Naive B cell (primary cell): ENCODE data around the gene PCDHGC4. TPM values are rescaled to one million over a fixed set of nuclear protein-coding genes. Genes with fewer than 3 reads are reported as not detected.

Source experiments
- ATAC-seq, 2 donors: fragments of 150-1000 bp; cut with Tn5 transposase; 2 replicates each; pipeline ENCODE4 v1.10.0; 2021; ENCODE audit warnings: low read depth in 2 of 2, mild to moderate bottlenecking in 2 of 2, moderate library complexity in 2 of 2
- DNase-seq: peaks from one replicate; pipeline ENCODE4 v3.0.0; 2022
- H3K27ac Mint-ChIP-seq, 6 donors: one replicate each; pipeline ENCODE4 v1.8.0; 2020 to 2022; ENCODE audit warnings: mild to moderate bottlenecking in 6 of 6, mixed read lengths in 6 of 6, moderate library complexity in 5 of 6, inconsistent platforms in 2 of 6
- H3K27me3 Mint-ChIP-seq, 3 donors: one replicate each; pipeline ENCODE4 v1.8.0; 2021 to 2022; ENCODE audit warnings: mixed read lengths in 3 of 3, mild to moderate bottlenecking in 1 of 3
- H3K36me3 Mint-ChIP-seq, 2 donors: one replicate each; pipeline ENCODE4 v1.8.0; 2020 to 2022; ENCODE audit warnings: mixed read lengths in 2 of 2, inconsistent platforms in 1 of 2, mild to moderate bottlenecking in 1 of 2
- H3K4me1 Mint-ChIP-seq, 3 donors: one replicate each; pipeline ENCODE4 v1.8.0; 2020 to 2022; ENCODE audit warnings: mixed read lengths in 3 of 3, inconsistent platforms in 1 of 3, mild to moderate bottlenecking in 1 of 3, moderate library complexity in 1 of 3
- H3K4me3 Mint-ChIP-seq, 8 donors: one replicate each; pipeline ENCODE4 v1.8.0; 2020 to 2022; ENCODE audit warnings: mild to moderate bottlenecking in 8 of 8, mixed read lengths in 8 of 8, moderate library complexity in 8 of 8, inconsistent platforms in 2 of 8
- H3K9me3 Mint-ChIP-seq, 7 donors: one replicate each; pipeline ENCODE4 v1.8.0; 2020 to 2022; ENCODE audit warnings: mixed read lengths in 7 of 7, mild to moderate bottlenecking in 5 of 7, inconsistent platforms in 2 of 7, moderate library complexity in 1 of 7
- polyA plus RNA-seq, 6 donors: library from polyadenylated mRNA; unstranded; fragments of 300-500 nt; fragmentation: Illumina TruSeq; gene quantifications; one replicate each; pipeline ENCODE4 v1.2.3, GENCODE V29; 2021; ENCODE audit warnings: low read depth in 6 of 6

The PCDHGC4 gene
- polyA plus RNA-seq, result not detected

GRCh38 chr5:141484641-141485311, at the start of gene PCDHGC4:
TSS of gene PCDHGC4 (plus strand) at chr5:141485030. CDS start at chr5:141485174, 144 bp downstream.
- no peak within 1 kb of the TSS for H3K27ac Mint-ChIP-seq
- DNase-seq (no peak), ATAC-seq (peak; percentile 14)

GRCh38 chr5:141437221-141437620, 47.6 kb upstream of the PCDHGC4 start:
- H3K4me1 Mint-ChIP-seq, result peaks cover 0 to 2% (median 0%) of the 10 kb centered on the region in 3 donors
- no peak for ATAC-seq
- H3K4me3 Mint-ChIP-seq, result no peak overlapping the region
- peaks cover 31 to 61% (median 40%) of the 10 kb centered on the region in 3 donors for H3K27me3 Mint-ChIP-seq
- H3K27ac Mint-ChIP-seq, result no peak overlapping the region
- peaks cover 0 to 27% of the 10 kb centered on the region in 2 donors for H3K36me3 Mint-ChIP-seq
- peaks cover 4 to 33% (median 21%) of the 10 kb centered on the region in 7 donors for H3K9me3 Mint-ChIP-seq
- no peak for DNase-seq

More at GRCh38 chr5:141484641-141485311, at the start of gene PCDHGC4:
- no peaks in the 10 kb centered on the region for H3K36me3 Mint-ChIP-seq
- H3K4me3 Mint-ChIP-seq, result peak within 1 kb of the TSS in 7 of 8 donors; percentile 57 to 85 (median 71)
- H3K27me3 Mint-ChIP-seq, result peaks cover 61 to 96% (median 79%) of the 10 kb centered on the region in 3 donors
- peaks cover 9 to 25% (median 13%) of the 10 kb centered on the region in 3 donors for H3K4me1 Mint-ChIP-seq
- peaks cover 0 to 5% (median 2%) of the 10 kb centered on the region in 7 donors for H3K9me3 Mint-ChIP-seq

DNA sequence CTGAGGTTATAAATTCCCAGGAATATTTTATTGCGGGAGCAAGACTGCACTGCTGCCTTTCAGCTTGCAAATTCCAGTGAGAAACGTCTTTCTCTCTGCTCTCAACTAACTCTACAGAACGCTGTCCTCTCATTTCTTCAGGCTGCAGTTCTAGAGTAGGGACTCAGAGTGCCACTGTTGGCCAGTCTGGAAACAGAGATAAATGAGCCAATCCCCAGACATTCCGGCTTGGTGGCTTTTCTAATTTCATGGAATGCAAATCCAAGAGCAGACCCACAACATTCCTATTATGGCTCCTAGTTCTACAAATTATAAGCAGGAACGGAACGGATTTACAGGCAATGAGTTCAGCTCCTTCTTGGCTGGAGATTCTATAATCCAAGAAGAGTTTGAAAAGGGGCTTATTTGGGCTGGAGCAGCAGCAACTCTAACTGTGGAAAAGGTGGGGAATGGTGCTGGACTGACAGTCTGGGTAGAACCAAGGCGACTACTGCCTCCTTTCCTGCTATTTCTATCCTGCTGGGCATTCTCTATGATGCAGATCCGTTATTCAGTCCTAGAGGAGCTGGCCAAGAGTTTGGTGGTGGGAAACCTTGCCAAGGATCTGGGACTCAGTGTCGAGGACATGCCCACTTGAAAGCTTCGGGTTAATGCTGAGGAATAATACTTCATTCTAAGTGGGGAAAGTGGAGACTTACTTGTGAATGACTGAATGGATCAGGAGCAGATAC, 45.3 kb upstream of the PCDHGC4 start:
- Mint-ChIP-seq H3K4me3 (no peak overlapping the region), H3K27ac (no peak overlapping the region), H3K36me3 (peaks cover 0 to 14% of the 10 kb centered on the region in 2 donors), H3K4me1 (no peaks in the 10 kb centered on the region), H3K27me3 (peaks cover 22 to 48% (median 23%) of the 10 kb centered on the region in 3 donors), H3K9me3 (peaks cover 5 to 20% (median 8%) of the 10 kb centered on the region in 7 donors)
- DNase-seq (no peak), ATAC-seq (no peak)

GRCh38 chr5:141440341-141440740, 44.5 kb upstream of the PCDHGC4 start:
- DNase-seq (no peak), ATAC-seq (no peak)
- H3K4me3 Mint-ChIP-seq, result peak overlapping the region in 1 of 8 donors; percentile 15
- H3K27ac Mint-ChIP-seq, result peak overlapping the region in 1 of 6 donors; percentile 33
- peaks cover 0 to 8% of the 10 kb centered on the region in 2 donors for H3K36me3 Mint-ChIP-seq
- no peaks in the 10 kb centered on the region for H3K4me1 Mint-ChIP-seq
- peaks cover 19 to 54% (median 21%) of the 10 kb centered on the region in 3 donors for H3K27me3 Mint-ChIP-seq
- H3K9me3 Mint-ChIP-seq, result peaks cover 5 to 17% (median 8%) of the 10 kb centered on the region in 7 donors

DNA sequence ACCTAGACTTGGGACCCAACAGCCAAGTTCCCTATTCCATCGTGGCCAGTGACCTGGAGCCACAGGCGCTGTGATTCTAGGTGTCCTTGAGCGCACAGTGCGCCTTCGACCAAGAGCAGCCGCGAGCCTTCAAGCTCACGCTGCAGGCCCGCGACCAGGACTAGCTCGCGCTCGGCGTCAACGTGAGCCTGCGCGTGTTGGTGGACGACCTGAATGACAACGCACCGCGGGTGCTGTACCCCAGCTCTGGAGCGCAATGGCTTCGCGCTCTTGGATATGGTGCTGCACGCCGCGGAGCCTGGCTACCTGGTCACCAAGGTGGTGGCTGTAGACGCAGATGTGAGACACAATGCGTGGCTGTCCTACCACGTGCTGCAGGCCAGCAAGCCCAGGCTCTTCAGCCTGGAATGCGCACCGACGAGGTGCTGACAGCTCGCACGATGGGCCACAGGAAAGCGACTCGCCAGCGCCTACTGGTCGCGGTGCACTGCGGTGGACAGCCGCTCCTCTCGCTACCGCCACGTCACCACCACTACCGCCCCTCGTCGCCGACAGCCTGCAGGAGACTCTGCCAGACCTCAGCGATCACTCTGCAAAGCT, 43.2 kb upstream of the PCDHGC4 start:
- H3K9me3 Mint-ChIP-seq, result peaks cover 5 to 14% (median 8%) of the 10 kb centered on the region in 7 donors
- no peak for ATAC-seq

DNA sequence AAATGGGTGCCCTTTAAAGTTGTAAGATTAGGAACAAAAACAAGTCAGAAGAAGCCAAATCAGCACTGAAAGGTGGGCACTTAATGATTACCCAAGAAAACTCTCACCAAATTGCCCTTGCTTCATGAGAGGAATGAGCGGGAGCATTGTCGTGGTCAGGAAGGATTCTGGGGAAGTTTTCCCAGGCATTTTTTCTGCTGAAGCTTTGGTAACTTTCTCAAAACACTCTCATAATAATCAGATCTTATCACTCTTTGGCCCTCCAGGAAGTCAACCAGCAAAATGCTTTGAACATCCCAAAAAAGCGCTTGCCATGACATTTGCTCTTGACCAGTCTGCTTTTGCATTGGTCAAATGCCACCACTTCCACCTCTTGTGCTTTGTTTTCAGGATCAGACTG, 19.5 kb upstream of the PCDHGC4 start:
- H3K4me1 Mint-ChIP-seq, result no peaks in the 10 kb centered on the region
- H3K27me3 Mint-ChIP-seq, result peaks cover 0 to 20% (median 16%) of the 10 kb centered on the region in 3 donors
- ATAC-seq, result no peak
- no peak for DNase-seq
- H3K9me3 Mint-ChIP-seq, result peaks cover 0 to 17% (median 12%) of the 10 kb centered on the region in 7 donors
- no peaks in the 10 kb centered on the region for H3K36me3 Mint-ChIP-seq
- H3K27ac Mint-ChIP-seq, result no peak overlapping the region
- no peak overlapping the region for H3K4me3 Mint-ChIP-seq

More for the DNA sequence above, 43.2 kb upstream of the PCDHGC4 start:
- Mint-ChIP-seq H3K27me3 (peaks cover 22 to 58% (median 24%) of the 10 kb centered on the region in 3 donors), H3K4me3 (no peak overlapping the region), H3K36me3 (peaks cover 0 to 8% of the 10 kb centered on the region in 2 donors), H3K4me1 (no peaks in the 10 kb centered on the region), H3K27ac (no peak overlapping the region)
- no peak for DNase-seq

DNA sequence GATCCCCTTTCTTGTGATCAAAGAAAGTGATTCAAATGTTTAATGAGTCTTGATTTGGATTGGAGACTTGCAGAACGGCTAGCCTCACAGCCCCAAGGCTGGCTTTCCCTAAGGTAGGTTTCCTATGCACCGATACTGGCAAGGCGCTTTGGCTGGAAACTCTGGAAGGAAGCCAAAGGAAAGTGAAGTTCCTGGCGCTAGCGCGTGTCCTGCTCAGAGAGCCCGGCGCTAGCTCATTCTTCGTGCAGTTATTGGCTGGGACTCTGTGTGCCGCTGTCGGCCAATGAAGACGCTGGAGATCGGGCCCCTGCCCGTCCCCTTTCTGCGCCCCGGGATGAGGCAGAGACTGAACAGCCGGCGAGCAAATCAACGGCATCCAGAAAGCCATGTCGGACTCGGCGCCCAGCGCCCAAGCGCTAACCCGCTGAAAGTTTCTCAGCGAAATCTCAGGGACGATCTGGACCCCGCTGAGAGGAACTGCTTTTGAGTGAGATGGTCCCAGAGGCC, 9.2 kb upstream of the PCDHGC4 start, which contains the start of gene PCDHGC3:
Gene PCDHGC3, plus strand, starts transcription at position 342 of the 507 bp plus-strand sequence. Its CDS starts 151 bp downstream, at position 493.
- peak within 1 kb of the TSS in 4 of 6 donors; percentile 23 to 90 (median 87) for H3K27ac Mint-ChIP-seq
- peaks cover 50 to 78% (median 63%) of the 10 kb centered on the region in 3 donors for H3K27me3 Mint-ChIP-seq

GRCh38 chr5:141476132-141476911, 8.5 kb upstream of the PCDHGC4 start:
- Mint-ChIP-seq H3K27me3 (peaks cover 50 to 84% (median 68%) of the 10 kb centered on the region in 3 donors), H3K4me1 (peaks cover 15 to 26% (median 24%) of the 10 kb centered on the region in 3 donors), H3K36me3 (no peaks in the 10 kb centered on the region), H3K9me3 (peaks cover 0 to 8% (median 0%) of the 10 kb centered on the region in 7 donors), H3K27ac (peak overlapping the region in 4 of 6 donors; percentile 23 to 90 (median 87)), H3K4me3 (peak overlapping the region; percentile 86 to 95 (median 90))
- no peak for DNase-seq
- ATAC-seq, result peak in 1 of 2 donors; percentile 23

More for the DNA sequence above, 9.2 kb upstream of the PCDHGC4 start, which contains the start of gene PCDHGC3:
- DNase-seq (no peak), ATAC-seq (peak; percentile 68 to 87)
- Mint-ChIP-seq H3K4me1 (peaks cover 15 to 26% (median 24%) of the 10 kb centered on the region in 3 donors), H3K9me3 (peaks cover 0 to 6% (median 0%) of the 10 kb centered on the region in 7 donors), H3K4me3 (peak within 1 kb of the TSS; percentile 86 to 95 (median 90)), H3K36me3 (no peaks in the 10 kb centered on the region)

GRCh38 chr5:141477044-141477575, 7.7 kb upstream of the PCDHGC4 start:
- peaks cover 15 to 26% (median 24%) of the 10 kb centered on the region in 3 donors for H3K4me1 Mint-ChIP-seq
- H3K27ac Mint-ChIP-seq, result no peak overlapping the region
- H3K4me3 Mint-ChIP-seq, result peak overlapping the region in 7 of 8 donors; percentile 4 to 95 (median 91)
- H3K27me3 Mint-ChIP-seq, result peaks cover 51 to 88% (median 69%) of the 10 kb centered on the region in 3 donors
- no peak for ATAC-seq
- no peak for DNase-seq
- H3K9me3 Mint-ChIP-seq, result peaks cover 0 to 8% (median 0%) of the 10 kb centered on the region in 7 donors
- H3K36me3 Mint-ChIP-seq, result no peaks in the 10 kb centered on the region

GRCh38 chr5:141477815-141478214, 7.0 kb upstream of the PCDHGC4 start:
- Mint-ChIP-seq H3K4me1 (peaks cover 15 to 26% (median 24%) of the 10 kb centered on the region in 3 donors), H3K27me3 (peaks cover 57 to 91% (median 76%) of the 10 kb centered on the region in 3 donors), H3K27ac (peak overlapping the region in 1 of 6 donors; percentile 68), H3K4me3 (peak overlapping the region in 3 of 8 donors; percentile 31 to 94 (median 59)), H3K36me3 (no peaks in the 10 kb centered on the region), H3K9me3 (peaks cover 0 to 8% (median 0%) of the 10 kb centered on the region in 7 donors)
- ATAC-seq (no peak), DNase-seq (no peak)

GRCh38 chr5:141478321-141478945, 6.4 kb upstream of the PCDHGC4 start:
- DNase-seq (no peak), ATAC-seq (no peak)
- Mint-ChIP-seq H3K4me3 (peak overlapping the region in 2 of 8 donors; percentile 31 to 94), H3K4me1 (peaks cover 15 to 26% (median 24%) of the 10 kb centered on the region in 3 donors), H3K9me3 (peaks cover 0 to 8% (median 0%) of the 10 kb centered on the region in 7 donors), H3K27me3 (peaks cover 55 to 91% (median 79%) of the 10 kb centered on the region in 3 donors), H3K27ac (no peak overlapping the region), H3K36me3 (no peaks in the 10 kb centered on the region)
